Measurements from ENCODE around the gene SHISA8. TPM values are rescaled to one million over a fixed set of nuclear protein-coding genes. Genes with fewer than 3 reads are reported as not detected.

The SHISA8 gene
- total RNA-seq, 2 donors from 2014 or later: not detected

DNA sequence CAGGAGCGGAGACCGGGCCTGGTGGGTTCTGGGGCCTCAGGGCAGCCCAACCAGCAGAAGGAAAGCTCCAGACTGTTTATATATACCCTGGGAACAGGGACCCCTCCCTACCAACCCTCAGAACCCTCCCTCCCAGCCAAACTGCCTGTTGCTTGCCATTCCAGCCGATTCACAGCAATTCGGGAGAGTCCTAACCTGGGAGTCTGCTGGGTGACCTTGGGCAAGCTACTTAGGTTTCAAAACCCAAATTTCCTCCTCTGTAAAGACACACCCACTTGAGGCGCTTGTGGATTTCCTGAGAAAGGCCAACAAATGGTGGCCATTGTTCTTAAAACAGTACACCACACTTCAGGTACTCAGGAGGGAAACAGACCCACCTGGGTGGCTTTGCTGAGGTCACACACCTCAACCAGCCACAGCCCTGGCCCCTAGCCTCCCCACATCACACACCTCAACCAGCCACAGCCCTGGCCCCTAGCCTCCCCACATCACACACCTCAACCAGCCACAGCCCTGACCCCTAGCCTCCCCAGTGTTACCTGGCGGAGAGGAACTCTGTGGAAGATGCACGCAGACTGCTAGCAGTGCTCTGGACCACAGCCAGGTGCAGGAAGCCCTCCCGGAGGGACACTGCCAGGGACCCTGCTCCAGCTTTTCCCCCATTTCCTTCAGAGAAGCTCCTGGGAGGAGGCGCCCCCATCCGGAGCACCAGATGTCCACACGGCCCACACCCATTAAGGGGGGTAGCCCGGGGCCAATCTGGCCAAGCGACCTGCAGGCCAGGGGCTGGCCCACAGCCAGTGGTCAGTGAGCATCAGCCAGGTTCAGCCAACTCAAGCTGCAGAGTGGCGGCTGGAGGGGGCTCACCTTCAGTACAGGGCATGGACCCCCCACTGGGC is 6.2 kb downstream of the SHISA8 start:
- H3K36me3 ChIP-seq (replicated peaks in 1 of 2; ENCODE audit: insufficient read depth in 1 of 2, low read depth in 2 of 2): peaks cover 7 to 9% of the 10 kb centered on the region in 2 donors
- DNase-seq: no peak
- no peak overlapping the region for H3K4me3 ChIP-seq
- no peak for TF ChIP-seq POLR2A (IDR thresholded peaks at IDR 0.05)
- no peak for TF ChIP-seq CTCF (IDR thresholded peaks at IDR 0.05)
- intact Hi-C loops (cut with DNase I): no loop called here
- 47 to 64% methylated on average over 6 to 14 of the region's 14 CpGs for WGBS, 2 donors
- no peak for ATAC-seq
- peaks cover 0 to 28% of the 10 kb centered on the region in 2 donors for H3K27me3 ChIP-seq
- H3K27ac ChIP-seq: no peak overlapping the region
- H3K9me3 ChIP-seq: no peaks in the 10 kb centered on the region
- H3K4me1 ChIP-seq: peaks cover 29% of the 10 kb centered on the region

DNA sequence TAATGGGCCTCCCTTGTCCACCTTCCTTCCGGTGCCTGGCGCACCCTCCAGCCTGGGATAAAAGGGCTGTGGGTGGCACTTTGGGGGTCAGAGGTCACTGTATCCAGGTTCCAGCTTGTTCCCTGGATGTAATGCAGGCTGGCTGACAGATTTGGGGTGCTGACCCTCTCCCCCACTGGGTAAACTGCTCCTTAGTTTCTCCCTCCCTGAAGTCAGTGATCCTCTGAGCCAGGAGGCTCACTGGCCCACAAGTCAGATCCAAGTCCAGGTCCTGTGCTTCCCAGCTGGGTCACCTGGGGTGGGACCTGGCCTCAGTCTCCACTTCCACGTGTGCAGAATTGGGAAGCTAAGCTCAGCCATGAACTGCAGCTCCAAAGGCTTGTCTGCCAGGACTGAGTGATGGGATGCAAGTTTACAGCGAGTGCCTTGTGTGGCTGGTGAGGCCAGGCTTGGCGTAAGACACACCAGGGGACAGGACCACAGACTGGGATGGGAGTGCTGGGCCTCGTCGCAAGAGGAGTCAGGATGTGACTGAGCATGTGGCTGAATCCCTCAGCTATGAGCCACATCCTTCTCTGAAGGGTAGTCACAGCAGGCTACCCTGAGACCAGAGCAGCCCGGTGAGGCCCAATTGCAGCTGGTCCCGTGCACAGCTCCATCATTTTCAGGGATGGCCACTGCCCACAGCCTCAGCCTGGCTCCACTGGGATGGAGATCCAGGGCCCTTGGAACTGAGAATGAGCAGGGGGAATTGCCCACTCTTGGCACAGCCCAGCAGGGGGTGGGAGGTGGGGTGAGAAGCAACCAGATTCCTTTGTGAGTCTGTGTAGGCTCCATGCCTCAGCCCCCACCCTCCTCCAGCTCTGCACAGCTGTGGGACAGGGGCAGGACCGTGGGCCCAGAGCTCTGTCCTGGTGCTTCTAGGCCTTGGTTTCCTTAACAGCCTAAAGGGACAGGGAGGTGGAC is 7.2 kb downstream of the SHISA8 start:
- peaks cover 0 to 20% of the 10 kb centered on the region in 2 donors for H3K27me3 ChIP-seq
- H3K4me1 ChIP-seq: peaks cover 29% of the 10 kb centered on the region
- no peak overlapping the region for H3K4me3 ChIP-seq
- DNase-seq (no peak), ATAC-seq (no peak)
- H3K9me3 ChIP-seq: no peaks in the 10 kb centered on the region
- no peak overlapping the region for H3K27ac ChIP-seq
- H3K36me3 ChIP-seq (replicated peaks in 1 of 2; ENCODE audit: insufficient read depth in 1 of 2, low read depth in 2 of 2): peaks cover 8 to 13% of the 10 kb centered on the region in 2 donors
- 78 to 90% methylated on average over 4 to 9 of the region's 10 CpGs for WGBS, 2 donors
- TF ChIP-seq CTCF (IDR thresholded peaks at IDR 0.05) (no peak), POLR2A (IDR thresholded peaks at IDR 0.05) (no peak)
- intact Hi-C loops (cut with DNase I): no loop called here

- TF ChIP-seq CTCF (IDR thresholded peaks at IDR 0.05) (no peak), POLR2A (IDR thresholded peaks at IDR 0.05) (no peak)
- ATAC-seq (no peak), DNase-seq (no peak)
- H3K36me3 ChIP-seq (replicated peaks in 1 of 2; ENCODE audit: insufficient read depth in 1 of 2, low read depth in 2 of 2): peaks cover 13% of the 10 kb centered on the region in 2 donors
- no peak overlapping the region for H3K4me3 ChIP-seq
- WGBS, 2 donors: 86 to 92% methylated on average over 5 of the region's 5 CpGs
- H3K9me3 ChIP-seq: no peaks in the 10 kb centered on the region
- no peak overlapping the region for H3K27ac ChIP-seq
- intact Hi-C loops (cut with DNase I): no loop called here
- H3K27me3 ChIP-seq: peaks cover 0 to 11% of the 10 kb centered on the region in 2 donors
- H3K4me1 ChIP-seq: peaks cover 29% of the 10 kb centered on the region
These were observed 8.1 kb downstream of the SHISA8 start for GRCh38 chr22:41906822-41907221.

GRCh38 chr22:41905411-41906202 is 9.3 kb downstream of the SHISA8 start:
- Histone ChIP-seq H3K27ac (no peak overlapping the region), H3K4me1 (peaks cover 19% of the 10 kb centered on the region), H3K4me3 (no peak overlapping the region), H3K27me3 (peaks cover 0 to under 1% of the 10 kb centered on the region in 2 donors), H3K9me3 (no peaks in the 10 kb centered on the region), H3K36me3 (replicated peaks in 1 of 2; ENCODE audit: insufficient read depth in 1 of 2, low read depth in 2 of 2) (peaks cover 13 to 15% of the 10 kb centered on the region in 2 donors)
- intact Hi-C loops (cut with DNase I): no loop called here
- TF ChIP-seq CTCF (IDR thresholded peaks at IDR 0.05): no peak
- TF ChIP-seq POLR2A (IDR thresholded peaks at IDR 0.05): no peak
- 87 to 93% methylated on average over 17 to 20 of the region's 23 CpGs for WGBS, 2 donors
- ATAC-seq: no peak
- DNase-seq: no peak
